H54 (cell line): ENCODE measurements around the gene FNDC5.

Experiments used
- DNase-seq: peaks from one replicate; pipeline ENCODE4 v3.0.0; 2011; ENCODE audit warnings: low spot score, mixed read lengths; ENCODE audit not compliant: insufficient read length
- FAIRE-seq: peaks from 3 replicates; lab custom pipeline; 2011; peaks lifted over from hg19 to GRCh38; lab: Jason Lieb, UNC
- POLR2A ChIP-seq: IDR thresholded peaks from 2 replicates; pipeline ENCODE4 v1.6.1; 2011; ENCODE audit warnings: low read depth, mild to moderate bottlenecking, low read length

FNDC5 gene

DNA sequence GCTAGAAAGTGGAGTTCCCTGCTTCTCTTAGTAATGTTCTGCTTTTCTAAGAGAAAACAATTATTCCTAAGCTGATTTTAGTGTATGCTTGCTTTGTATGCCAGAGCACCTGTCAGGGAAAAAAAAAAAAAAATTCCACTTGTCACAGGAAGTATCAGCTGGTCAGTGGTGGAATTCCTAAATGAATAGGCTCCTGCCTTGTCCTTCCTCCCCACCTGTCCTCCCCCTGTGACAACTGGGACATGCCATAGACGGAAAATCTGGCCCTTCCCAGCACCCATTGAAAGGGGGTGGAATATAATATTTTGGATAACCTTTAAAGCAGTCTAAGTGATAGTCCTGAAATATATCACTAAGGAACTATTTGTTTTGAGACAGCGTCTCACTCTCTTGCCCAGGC is 10.8 kb downstream of the FNDC5 start:
- no peak for TF ChIP-seq POLR2A
- DNase-seq (no peak), FAIRE-seq (no peak)

DNA sequence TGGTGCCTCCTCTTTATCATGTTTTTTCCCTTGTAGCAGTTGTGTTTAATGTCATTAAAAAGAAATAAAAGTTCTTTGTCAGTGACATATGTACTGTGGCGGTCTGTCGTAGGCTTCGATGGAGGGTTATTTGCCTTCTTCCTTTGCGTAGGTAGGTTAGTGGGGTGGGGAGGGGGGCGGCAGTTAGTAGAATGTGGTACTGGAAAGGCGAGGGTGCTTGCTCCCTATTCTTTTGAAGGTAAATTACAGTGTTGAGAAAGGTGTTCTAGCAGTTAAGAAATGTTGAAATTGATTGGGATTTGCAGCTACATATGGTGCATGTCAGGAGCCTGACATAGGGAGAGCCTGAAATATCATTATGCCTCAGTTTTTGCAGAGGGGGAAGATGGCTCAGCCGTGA is 11.9 kb downstream of the FNDC5 start:
- no peak for DNase-seq
- no peak for FAIRE-seq
- no peak for TF ChIP-seq POLR2A

DNA sequence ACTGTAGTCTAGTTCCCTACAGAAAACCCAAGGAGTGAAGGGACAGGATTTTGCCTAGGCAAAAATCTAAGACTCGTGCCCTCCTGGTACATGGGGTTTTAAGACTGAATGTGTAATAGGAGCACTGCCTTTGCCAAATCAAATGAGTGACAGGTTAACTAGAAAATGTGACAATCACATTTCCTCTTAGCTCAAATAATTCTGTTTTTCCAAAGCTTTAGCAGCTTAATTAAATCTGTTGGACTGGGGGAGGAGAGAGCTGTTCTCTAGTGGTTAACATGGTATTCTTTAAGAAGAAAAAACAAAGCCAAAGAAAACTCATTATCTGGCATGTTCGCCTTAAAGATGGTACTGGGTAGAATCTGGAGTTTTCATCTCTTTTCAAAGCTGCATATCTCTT is 12.6 kb downstream of the FNDC5 start:
- TF ChIP-seq POLR2A = no peak
- no peak for DNase-seq
- FAIRE-seq = no peak

DNA sequence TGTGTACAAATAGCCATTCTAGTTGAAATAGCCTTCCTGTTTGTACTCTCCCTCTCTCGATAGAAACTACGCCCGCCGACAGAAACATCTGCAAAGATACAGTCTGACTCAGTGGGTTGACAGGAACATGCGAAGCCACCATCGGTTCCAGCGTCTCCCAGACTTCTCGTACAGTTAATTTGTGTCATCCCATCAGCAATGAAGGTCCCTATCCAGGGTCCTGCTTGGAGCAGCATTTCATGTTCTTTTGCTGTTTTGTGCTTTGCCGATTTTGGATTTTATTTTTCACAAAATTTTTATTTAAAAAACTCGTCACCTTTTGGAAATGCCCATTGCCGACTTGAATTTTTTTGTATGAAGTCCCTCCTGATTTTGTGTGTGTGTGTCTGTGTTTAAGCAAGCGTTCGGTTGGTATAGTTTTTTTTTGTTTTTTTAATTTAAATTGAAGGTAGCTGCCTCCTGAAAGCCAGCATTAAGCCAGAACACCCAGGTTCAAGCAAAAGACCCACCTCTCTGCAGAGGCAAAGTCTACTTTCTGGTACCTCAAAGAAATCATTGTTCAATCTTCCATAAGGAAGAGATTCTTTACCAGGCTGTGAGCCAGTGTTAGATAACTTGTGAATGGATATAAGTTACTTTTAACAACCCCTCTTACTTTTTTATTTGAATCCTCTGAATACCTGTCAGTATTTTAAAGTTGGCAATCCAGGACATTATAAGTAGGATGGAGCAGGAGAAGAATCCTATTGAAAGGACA is 14.7 kb downstream of the FNDC5 start:
- DNase-seq (no peak), FAIRE-seq (no peak)
- no peak for TF ChIP-seq POLR2A

DNA sequence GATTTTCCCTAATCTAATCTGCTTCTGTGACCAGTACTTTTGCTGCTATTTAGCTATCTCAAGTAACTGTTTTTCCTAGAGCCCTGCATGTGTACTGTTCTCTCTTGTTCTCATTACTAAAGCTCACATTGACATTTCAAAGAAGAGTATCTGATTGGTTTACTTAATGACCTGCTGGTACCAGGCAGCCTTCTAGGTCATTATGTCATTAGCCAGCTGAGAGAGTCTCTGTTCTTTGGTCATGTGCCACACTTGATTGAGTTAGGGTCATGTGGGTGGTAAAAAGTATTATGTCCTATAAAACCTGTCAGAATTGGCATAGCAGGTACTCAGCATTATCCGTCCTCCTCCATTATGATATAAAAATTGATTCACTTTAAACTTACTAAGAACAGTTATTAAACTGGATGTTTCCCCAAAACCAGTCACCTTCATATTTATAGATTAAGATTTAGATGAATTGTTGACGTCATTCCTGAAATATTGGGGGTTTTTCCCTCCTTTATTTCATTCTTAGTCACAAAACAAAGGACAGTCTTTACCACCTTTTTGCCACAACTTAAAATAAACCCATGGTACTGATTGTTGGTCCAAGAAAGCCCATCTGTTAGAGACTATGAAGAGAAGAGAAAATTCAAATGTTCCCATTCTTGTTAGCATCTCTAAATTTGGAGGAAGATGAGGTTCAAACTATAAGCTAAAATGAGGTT is 22.2 kb downstream of the FNDC5 start:
- FAIRE-seq (no peak), DNase-seq (no peak)
- TF ChIP-seq POLR2A = no peak

DNA sequence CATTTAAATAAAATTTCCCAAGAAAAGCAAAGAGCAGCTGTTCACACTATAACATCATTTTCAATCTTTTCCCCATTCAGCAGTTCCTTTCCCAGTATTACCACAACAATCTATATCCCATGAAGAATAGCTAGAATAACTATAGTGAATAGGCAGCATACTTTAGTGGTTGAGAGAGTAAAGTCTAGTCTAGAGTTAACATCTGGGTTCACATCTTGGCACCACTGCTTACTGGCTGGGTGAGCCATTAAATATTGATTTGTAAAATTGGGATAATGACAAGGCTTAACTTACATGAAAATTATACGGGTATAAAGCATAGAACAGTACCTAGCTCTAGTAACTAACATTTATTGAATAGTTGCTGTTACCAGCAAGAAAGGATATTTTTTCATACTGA is 38.8 kb downstream of the FNDC5 start:
- FAIRE-seq (no peak), DNase-seq (no peak)
- no peak for TF ChIP-seq POLR2A

DNA sequence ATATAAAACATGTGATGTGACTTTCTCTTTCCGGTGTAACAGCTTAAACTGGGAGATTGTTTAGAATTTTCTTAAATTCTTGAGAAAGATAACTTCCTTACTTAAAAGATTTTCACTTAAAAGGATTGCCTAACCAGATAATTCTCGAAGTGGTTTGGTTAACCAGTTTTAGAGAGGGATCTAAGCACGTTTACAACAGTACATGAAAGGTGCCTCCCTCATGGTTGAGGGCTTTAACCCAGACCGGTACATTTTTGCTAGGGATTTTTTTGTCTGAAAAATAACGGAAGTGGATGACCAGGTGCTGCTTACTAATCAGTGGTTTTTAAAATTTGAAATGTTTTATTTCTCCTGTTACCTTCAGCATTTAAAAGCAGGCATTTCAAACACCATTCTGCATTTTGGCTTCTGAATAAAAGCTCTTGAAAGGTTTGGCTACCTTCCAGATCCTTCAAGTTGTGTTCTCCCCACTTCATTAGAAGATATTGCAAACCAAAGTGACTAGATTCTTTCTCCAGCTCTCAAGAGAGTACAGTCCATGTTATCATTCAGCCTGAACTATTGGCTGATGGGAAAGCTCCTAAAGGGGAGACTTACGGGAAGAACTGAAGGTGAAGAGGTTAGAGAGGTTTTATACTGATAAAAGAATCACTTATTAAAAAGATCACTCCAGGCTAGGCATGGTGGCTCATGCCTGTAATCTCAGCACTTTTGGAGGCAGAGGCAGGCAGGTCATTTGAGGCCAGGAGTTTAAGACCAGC is 40.4 kb downstream of the FNDC5 start:
- no peak for TF ChIP-seq POLR2A
- FAIRE-seq (no peak), DNase-seq (no peak)

DNA sequence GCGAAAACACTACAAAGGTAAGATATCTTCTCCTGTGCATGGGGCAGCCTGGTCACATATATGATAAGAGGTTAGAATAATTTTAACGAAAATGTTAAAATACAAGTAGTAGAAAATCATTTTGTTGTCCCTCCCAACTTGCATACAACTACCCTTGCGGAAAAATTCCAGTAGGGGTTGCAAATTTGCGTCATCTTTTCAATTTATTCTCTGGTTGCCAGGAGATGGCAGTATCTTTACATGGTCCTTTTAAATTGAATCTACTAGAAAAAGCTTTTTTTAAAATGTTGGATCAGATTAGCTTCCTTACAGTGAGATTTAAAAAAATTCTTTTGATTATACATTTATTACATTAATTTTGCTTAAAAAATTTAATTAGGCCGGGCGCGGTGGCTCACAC is 42.4 kb downstream of the FNDC5 start:
- DNase-seq (no peak), FAIRE-seq (no peak)
- TF ChIP-seq POLR2A = no peak

DNA sequence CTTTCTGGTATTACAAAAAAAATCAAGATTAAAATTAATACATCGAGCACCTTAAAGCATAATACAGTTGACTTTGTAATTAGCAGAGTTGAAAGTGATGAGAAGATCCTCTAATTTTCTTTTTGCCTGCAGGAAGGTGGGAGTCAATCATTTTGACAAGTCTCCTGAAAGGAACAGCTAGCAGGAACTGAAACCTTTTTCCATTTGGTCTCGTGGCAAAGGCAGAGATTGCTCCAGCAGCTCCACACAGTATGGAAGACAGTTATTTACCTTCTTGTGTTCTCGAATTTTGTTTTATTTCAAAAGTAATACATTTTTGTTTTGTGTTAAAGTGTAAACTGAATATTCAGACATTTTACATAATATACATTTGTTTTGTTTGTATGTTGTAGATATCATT is 45.5 kb downstream of the FNDC5 start:
- DNase-seq (no peak), FAIRE-seq (no peak)
- TF ChIP-seq POLR2A = no peak

DNA sequence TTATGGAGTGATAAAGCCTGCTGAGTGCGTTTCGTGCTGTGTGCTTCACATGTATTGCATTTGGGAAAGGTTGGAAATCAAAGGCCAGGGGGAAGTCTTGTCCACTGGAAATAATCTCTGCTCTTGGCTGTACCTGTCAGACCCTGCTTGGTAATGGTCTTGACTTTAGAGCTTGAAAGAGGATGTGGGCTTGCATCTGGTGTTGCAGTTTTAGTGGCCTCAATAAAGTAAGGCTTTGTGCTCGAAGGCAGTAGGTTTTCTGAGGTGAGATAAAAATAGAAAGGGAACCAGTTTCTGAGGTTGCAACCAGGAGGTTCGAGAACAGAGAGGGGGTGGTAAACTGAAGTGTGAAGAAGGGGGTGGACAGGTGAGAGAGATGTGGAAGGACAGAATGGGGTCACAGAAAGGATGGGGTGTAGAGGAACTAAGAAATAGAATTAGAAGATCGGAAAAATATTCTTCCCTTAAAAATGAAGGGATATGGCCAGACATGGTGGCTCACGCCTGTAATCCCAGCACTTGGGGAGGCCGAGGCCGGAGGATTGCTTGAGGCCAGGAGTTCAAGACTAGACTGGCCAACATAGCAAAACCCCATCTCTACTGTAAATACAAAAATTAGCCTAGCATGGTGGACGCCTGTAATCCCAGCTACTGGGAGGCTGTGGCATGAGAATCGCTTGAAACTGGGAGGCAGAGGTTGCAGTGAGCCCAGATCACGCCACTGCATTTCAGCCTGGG is 51.7 kb downstream of the FNDC5 start:
- FAIRE-seq (no peak), DNase-seq (no peak)

DNA sequence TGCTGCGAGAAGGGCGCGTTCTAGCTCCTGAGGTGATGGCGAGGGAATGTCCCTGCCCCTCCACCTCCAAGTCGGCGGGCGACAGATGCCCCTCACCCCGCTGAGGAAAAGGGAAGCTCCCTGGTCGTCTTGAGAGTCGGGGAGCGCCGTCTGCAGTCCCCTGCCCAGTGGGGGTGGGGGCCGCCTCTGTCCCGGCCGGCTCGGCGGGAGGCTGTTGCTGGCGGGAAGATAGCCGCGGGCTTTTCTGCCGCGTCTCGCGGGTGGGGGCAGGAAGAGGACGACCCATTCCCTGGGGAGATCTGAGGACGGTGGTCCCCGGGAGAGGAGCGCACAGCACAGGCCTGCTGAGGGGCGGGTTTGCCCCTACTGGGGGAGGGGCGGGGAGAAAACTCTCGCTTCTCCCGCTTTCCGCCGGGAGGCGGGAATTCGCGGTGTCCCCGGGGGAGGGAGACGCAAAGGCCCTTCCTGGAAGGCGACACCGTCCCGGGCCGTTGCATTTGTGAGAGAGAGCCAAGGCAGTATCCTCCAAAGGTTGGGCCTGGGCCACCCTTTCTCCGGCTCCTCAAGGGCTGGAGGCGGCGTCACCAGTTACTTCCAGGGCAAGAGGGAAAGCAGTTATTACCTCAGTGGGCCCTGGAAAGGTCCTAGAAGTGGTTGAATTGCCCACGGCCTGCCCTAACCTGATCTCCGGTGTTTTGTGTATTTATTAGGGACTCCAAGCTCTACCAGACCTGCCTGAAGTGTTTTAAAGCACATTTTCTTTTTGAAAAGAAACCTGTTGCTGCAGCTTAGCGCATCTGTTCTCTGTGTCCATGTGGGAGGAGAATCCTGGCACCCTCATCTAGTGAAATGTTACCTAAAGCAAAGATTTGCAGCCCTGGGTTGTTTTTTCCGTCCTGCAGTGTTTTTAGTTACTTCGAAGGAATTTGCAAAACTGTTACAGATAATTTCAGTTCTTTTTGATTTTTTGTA is 52.6 kb downstream of the FNDC5 start:
- DNase-seq = peak; percentile 58
- FAIRE-seq = no peak
- TF ChIP-seq POLR2A = peak; percentile 26; the same call in 1 of the 2 replicates

More for the DNA sequence above, 51.7 kb downstream of the FNDC5 start:
- no peak for TF ChIP-seq POLR2A

DNA sequence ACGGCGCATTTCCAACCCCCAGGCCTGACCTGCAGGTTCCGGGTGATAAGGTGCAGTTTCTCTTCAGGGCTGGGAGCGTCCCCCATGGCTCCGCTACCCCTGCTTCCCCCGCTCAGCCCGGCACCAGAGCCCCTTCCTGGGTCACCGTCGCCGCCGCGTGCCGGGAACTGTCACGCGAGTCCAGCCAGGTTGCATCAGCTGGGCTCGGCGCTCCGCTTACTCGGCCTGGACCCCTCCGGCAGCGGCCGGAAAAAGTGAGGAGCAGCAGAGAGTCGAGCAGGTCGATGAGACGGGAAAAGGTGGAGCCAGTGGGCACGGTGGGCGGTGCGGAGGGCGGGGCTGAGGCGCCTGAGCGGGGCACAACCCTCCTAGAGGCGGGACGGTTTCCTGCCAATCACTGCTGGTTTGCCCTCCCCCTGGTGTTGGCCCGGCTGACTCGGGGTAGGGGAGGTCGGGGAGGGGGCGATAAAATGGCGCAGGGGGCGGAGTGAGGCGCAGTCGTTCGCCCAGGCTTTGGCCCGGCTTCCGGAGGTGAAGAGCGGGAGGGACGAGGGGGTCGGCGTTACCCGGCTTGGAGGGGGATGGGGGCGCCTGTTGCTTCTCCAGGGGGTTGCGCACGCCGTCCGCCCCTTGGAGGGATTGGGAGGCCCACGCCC is 53.4 kb downstream of the FNDC5 start, which contains the start of the genes S100PBP and YARS1:
TSS of gene S100PBP (plus strand) at position 495 of the 656 bp plus-strand sequence. CDS start 8,447 bp downstream, outside the sequence.
TSS of gene YARS1 (minus strand) at position 200 of the 656 bp plus-strand sequence. CDS start at position 86, 114 bp downstream.
- DNase-seq (peak; percentile 87), FAIRE-seq (peak; percentile 67)
- peak; percentile 73 for TF ChIP-seq POLR2A
